Smooth muscle cell (in vitro differentiated cells): ENCODE data around the gene C14orf93. TPM values are rescaled to one million over a fixed set of nuclear protein-coding genes. Genes with fewer than 3 reads are reported as not detected.

Experiments used
- DNase-seq: peaks from one replicate; lab custom pipeline; 2025; ENCODE audit not compliant: unreplicated experiment; lab: John Stamatoyannopoulos, UW
- H2AFZ ChIP-seq: fragments of 200-600 bp; sonication (generic); 2 replicates; pipeline ENCODE4 v1.6.0; 2016; ENCODE audit warnings: antibody characterized with exemption, low read depth, mild to moderate bottlenecking
- H3F3A ChIP-seq: fragments of 200-600 bp; sonication (generic); 2 replicates; pipeline ENCODE4 v1.6.0; 2017; ENCODE audit warnings: antibody characterized with exemption, low read depth
- H3K27ac ChIP-seq: fragments of 200-600 bp; sonication (generic); 2 replicates; pipeline ENCODE4 v1.5.1; 2016; ENCODE audit warnings: low read depth, mild to moderate bottlenecking
- H3K27me3 ChIP-seq: fragments of 200-600 bp; sonication (generic); 2 replicates; pipeline ENCODE4 v1.6.1; 2016; ENCODE audit warnings: low read depth, mild to moderate bottlenecking
- H3K36me3 ChIP-seq: fragments of 200-600 bp; sonication (generic); 2 replicates; pipeline ENCODE4 v1.5.1; 2016; ENCODE audit warnings: low read depth
- H3K4me1 ChIP-seq: fragments of 200-600 bp; sonication (generic); 2 replicates; pipeline ENCODE4 v1.5.1; 2016; ENCODE audit warnings: low read depth
- H3K4me2 ChIP-seq: fragments of 200-600 bp; sonication (generic); 2 replicates; pipeline ENCODE4 v1.6.0; 2016; ENCODE audit warnings: mild to moderate bottlenecking
- H3K4me3 ChIP-seq: fragments of 200-600 bp; sonication (generic); 2 replicates; pipeline ENCODE4 v1.5.1; 2016; ENCODE audit warnings: mild to moderate bottlenecking
- H3K79me2 ChIP-seq: fragments of 200-600 bp; sonication (generic); 2 replicates; pipeline ENCODE4 v1.6.0; 2016; ENCODE audit warnings: low read depth, mild to moderate bottlenecking
- H3K9ac ChIP-seq: fragments of 200-600 bp; sonication (generic); 2 replicates; pipeline ENCODE4 v1.6.0; 2016; ENCODE audit warnings: low read depth
- H3K9me3 ChIP-seq: fragments of 200-600 bp; sonication (generic); replicated peaks from 2 replicates; pipeline ENCODE4 v1.5.1; 2016; ENCODE audit warnings: low read depth
- H4K20me1 ChIP-seq: fragments of 200-600 bp; sonication (generic); 2 replicates; pipeline ENCODE4 v1.6.0; 2016; ENCODE audit warnings: low read depth
- WGBS: methylation state at CpG from one replicate; pipeline ENCODE4 v1.1.7; 2016; ENCODE audit warnings: low lambda C conversion rate; 5-methylcytosine and 5-hydroxymethylcytosine counted together
- polyA plus RNA-seq: library from polyadenylated mRNA; unstranded; fragments of >200 nt; fragmentation: Nextera tagmentation; extraction: Ambion mirVana; gene quantifications from 2 replicates; pipeline ENCODE4 v1.2.1, GENCODE V29; 2016
- total RNA-seq: library from RNA; depleted of rRNA; stranded (reverse); fragments of >200 nt; gene quantifications from 2 replicates; pipeline ENCODE4 v1.2.3, GENCODE V29; 2014
- TF ChIP-seq, protein P1 (sequence below): fragments of 200-600 bp; sonication (generic); IDR thresholded peaks from 2 replicates; pipeline ENCODE4 v1.5.1; 2017; ENCODE audit warnings: borderline replicate concordance, mild to moderate bottlenecking, antibody characterized with exemption; ENCODE audit not compliant: insufficient read depth, poor library complexity, severe bottlenecking

Gene C14orf93
- total and polyA plus RNA-seq, 2 experiments from 2014 or later: 6.7 to 10.2 TPM

DNA sequence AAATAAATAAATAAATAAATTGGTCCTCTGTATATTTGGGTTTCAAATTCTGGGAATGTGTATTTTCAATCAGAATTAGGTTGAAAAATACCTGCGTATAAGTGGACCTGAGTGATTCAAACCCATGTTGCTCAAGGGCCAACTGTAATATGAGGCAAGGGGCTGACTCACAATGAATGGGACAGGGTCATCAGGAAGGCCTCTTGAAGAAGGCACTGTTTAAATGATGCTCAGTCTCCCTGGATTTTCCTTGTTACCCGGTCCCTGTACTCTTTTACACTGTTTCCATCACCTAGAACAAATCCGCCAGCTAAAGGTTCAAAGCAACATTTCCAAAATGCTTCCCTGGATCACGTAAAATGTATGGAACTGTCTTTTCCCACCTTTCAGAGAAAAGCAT, 21.0 kb upstream of the C14orf93 start:
- H3F3A ChIP-seq: peaks cover 11% of the 10 kb centered on the region
- no peak overlapping the region for H3K9ac ChIP-seq
- peaks cover 10% of the 10 kb centered on the region for H3K36me3 ChIP-seq
- no peak overlapping the region for H3K27ac ChIP-seq
- no peaks in the 10 kb centered on the region for H3K9me3 ChIP-seq
- peaks cover 35% of the 10 kb centered on the region for H3K79me2 ChIP-seq
- H3K4me3 ChIP-seq: no peak overlapping the region
- no peak for DNase-seq
- no peak overlapping the region for H2AFZ ChIP-seq
- H3K4me1 ChIP-seq: peaks cover 11% of the 10 kb centered on the region
- no peak overlapping the region for H3K4me2 ChIP-seq
- whole genome bisulfite sequencing: 100% methylated on average over 4 of the region's 4 CpGs
- no peaks in the 10 kb centered on the region for H3K27me3 ChIP-seq
- TF ChIP-seq, protein P1, sequence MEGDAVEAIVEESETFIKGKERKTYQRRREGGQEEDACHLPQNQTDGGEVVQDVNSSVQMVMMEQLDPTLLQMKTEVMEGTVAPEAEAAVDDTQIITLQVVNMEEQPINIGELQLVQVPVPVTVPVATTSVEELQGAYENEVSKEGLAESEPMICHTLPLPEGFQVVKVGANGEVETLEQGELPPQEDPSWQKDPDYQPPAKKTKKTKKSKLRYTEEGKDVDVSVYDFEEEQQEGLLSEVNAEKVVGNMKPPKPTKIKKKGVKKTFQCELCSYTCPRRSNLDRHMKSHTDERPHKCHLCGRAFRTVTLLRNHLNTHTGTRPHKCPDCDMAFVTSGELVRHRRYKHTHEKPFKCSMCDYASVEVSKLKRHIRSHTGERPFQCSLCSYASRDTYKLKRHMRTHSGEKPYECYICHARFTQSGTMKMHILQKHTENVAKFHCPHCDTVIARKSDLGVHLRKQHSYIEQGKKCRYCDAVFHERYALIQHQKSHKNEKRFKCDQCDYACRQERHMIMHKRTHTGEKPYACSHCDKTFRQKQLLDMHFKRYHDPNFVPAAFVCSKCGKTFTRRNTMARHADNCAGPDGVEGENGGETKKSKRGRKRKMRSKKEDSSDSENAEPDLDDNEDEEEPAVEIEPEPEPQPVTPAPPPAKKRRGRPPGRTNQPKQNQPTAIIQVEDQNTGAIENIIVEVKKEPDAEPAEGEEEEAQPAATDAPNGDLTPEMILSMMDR: no peak
- peaks cover 29% of the 10 kb centered on the region for H4K20me1 ChIP-seq

GRCh38 chr14:23028799-23029198, 18.9 kb upstream of the C14orf93 start:
- DNase-seq: no peak

GRCh38 chr14:23025151-23025814, 15.3 kb upstream of the C14orf93 start:
- H3K27me3 ChIP-seq: no peaks in the 10 kb centered on the region
- H3K4me3 ChIP-seq: no peak overlapping the region
- H3K4me2 ChIP-seq: no peak overlapping the region
- no peak overlapping the region for H3K27ac ChIP-seq
- TF ChIP-seq, protein P1: no peak
- no peak for DNase-seq
- peaks cover 30% of the 10 kb centered on the region for H4K20me1 ChIP-seq
- 62% methylated on average over 4 of the region's 4 CpGs for WGBS
- no peaks in the 10 kb centered on the region for H3K9me3 ChIP-seq
- H3K9ac ChIP-seq: no peak overlapping the region
- H3K79me2 ChIP-seq: no peaks in the 10 kb centered on the region
- H3K36me3 ChIP-seq: no peaks in the 10 kb centered on the region
- H3F3A ChIP-seq: peaks cover 13% of the 10 kb centered on the region
- H3K4me1 ChIP-seq: no peaks in the 10 kb centered on the region
- no peak overlapping the region for H2AFZ ChIP-seq

More at GRCh38 chr14:23028799-23029198, 18.9 kb upstream of the C14orf93 start:
- Histone ChIP-seq H3K4me2 (no peak overlapping the region), H4K20me1 (peaks cover 30% of the 10 kb centered on the region), H3K9me3 (no peaks in the 10 kb centered on the region), H2AFZ (no peak overlapping the region), H3K4me3 (no peak overlapping the region), H3K4me1 (peaks cover 9% of the 10 kb centered on the region), H3K9ac (no peak overlapping the region), H3K79me2 (peaks cover 27% of the 10 kb centered on the region), H3K27me3 (no peaks in the 10 kb centered on the region), H3K27ac (no peak overlapping the region), H3F3A (peaks cover 13% of the 10 kb centered on the region), H3K36me3 (peaks cover 10% of the 10 kb centered on the region)
- TF ChIP-seq, protein P1: no peak
- WGBS: 94% methylated on average over 2 of the region's 2 CpGs

DNA sequence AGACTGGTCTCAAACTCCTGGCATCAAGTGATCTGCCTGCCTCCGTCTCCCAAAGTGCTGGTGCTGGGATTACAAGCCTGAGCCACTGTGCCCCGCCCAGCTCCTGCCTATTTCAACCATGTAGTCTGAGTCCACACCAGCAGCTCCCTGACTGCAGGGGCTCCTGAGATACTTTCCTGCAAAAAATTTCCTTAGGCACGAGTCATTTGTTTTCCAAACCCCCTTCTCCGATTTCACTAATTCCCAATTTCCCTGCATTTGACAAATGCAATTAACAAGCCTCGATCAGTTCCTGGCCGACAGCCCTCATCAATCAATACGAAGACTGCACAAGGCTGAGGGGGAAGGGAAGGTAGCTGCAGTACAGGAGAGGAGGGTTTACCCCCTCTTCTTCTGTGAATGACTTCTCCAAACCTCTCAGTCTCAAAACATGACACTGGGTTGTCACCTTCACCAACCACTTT, 14.7 kb upstream of the C14orf93 start:
- no peaks in the 10 kb centered on the region for H3K4me1 ChIP-seq
- TF ChIP-seq, protein P1: no peak
- H3K9me3 ChIP-seq: no peaks in the 10 kb centered on the region
- no peak overlapping the region for H3K4me3 ChIP-seq
- DNase-seq: no peak
- H3K79me2 ChIP-seq: no peaks in the 10 kb centered on the region
- H3K27me3 ChIP-seq: no peaks in the 10 kb centered on the region
- H3K4me2 ChIP-seq: no peak overlapping the region
- H3K9ac ChIP-seq: no peak overlapping the region
- WGBS: 77% methylated on average over 7 of the region's 7 CpGs
- H4K20me1 ChIP-seq: peaks cover 30% of the 10 kb centered on the region
- no peak overlapping the region for H2AFZ ChIP-seq
- H3K36me3 ChIP-seq: no peaks in the 10 kb centered on the region
- no peak overlapping the region for H3K27ac ChIP-seq
- peaks cover 13% of the 10 kb centered on the region for H3F3A ChIP-seq
